Activated naive CD4-positive, alpha-beta T cell treated with anti-CD3 and anti-CD28 coated beads, Interleukin-2, amount 10 ng/mL, durations not matched to agents 7 days and 5 days (primary cell): ENCODE results near the gene NACA.
A peak's percentile ranks its signal among the peaks of the same experiment; 100 is the strongest.

Experiments used
- CTCF ChIA-PET: fragments of 350-600 bp; sonication (Branson Sonifier 250); formaldehyde crosslinking; loops from one replicate; lab custom pipeline; 2021; ENCODE audit warnings: antibody characterized with exemption; lab: Charles Lee
- DNase-seq: peaks from one replicate; pipeline ENCODE4 v3.0.0-alpha.2; 2020
- H3K27ac Mint-ChIP-seq: one replicate; pipeline ENCODE4 v1.8.0; 2021; ENCODE audit warnings: mild to moderate bottlenecking, moderate library complexity, mixed read lengths
- H3K27me3 Mint-ChIP-seq: one replicate; pipeline ENCODE4 v1.8.0; 2021; ENCODE audit warnings: mild to moderate bottlenecking, mixed read lengths
- H3K36me3 Mint-ChIP-seq: one replicate; pipeline ENCODE4 v1.8.0; 2021; ENCODE audit warnings: mixed read lengths
- H3K4me1 Mint-ChIP-seq: one replicate; pipeline ENCODE4 v1.8.0; 2021; ENCODE audit warnings: mixed read lengths
- H3K4me3 Mint-ChIP-seq: one replicate; pipeline ENCODE4 v1.8.0; 2021; ENCODE audit warnings: mild to moderate bottlenecking, moderate library complexity, mixed read lengths
- H3K9me3 Mint-ChIP-seq: one replicate; pipeline ENCODE4 v1.8.0; 2021; ENCODE audit warnings: mixed read lengths

Gene NACA

DNA sequence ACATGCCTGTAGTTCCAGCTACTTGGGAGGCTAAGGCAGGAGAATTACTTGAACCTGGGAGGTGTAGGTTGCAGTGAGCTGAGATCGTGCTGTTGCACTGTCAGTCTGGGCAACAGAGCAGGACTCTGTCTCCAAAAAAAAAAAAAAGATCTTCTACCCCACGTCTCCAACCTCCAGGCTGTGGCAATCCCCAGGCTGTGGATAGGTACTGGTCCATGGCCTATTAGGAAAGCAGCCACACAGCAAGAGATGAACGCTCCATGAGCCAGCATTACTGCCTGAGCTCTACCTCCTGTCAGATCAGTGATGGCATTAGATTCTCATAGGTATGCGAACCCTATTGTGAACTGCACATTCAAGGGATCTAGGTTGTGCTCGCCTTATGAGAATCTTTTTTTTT is 30.9 kb downstream of the NACA start:
- no peaks in the 10 kb centered on the region for H3K9me3 Mint-ChIP-seq
- no peak overlapping the region for H3K4me3 Mint-ChIP-seq
- H3K27me3 Mint-ChIP-seq: peaks cover 5% of the 10 kb centered on the region
- DNase-seq: no peak
- peaks cover 6% of the 10 kb centered on the region for H3K4me1 Mint-ChIP-seq
- H3K27ac Mint-ChIP-seq: no peak overlapping the region
- CTCF ChIA-PET: interaction anchor here (0.6 to 0.7 kb wide), 2 partner anchors 36 to 61 kb away, joined by 3 read pairs; no protein-coding TSS in a partner anchor
- no peaks in the 10 kb centered on the region for H3K36me3 Mint-ChIP-seq

DNA sequence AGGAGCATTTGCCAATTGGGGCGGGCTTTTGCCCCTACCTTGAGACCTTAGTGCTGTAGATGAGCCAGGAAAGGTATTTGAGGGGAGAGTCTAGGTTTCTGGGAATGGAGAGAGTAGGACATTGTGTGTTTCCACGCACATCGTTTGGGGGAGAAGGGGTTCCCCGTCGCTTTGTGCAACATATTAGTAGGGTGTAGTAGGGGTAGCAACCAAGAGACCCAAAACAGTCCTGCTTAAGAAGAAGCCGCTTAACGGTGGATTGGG is 36.3 kb downstream of the NACA start:
- peak overlapping the region; percentile 100 for H3K4me3 Mint-ChIP-seq

GRCh38 chr12:56688129-56688845 is 36.8 kb downstream of the NACA start, which contains the start of gene PTGES3:
Gene PTGES3 (minus strand): TSS chr12:56688284. CDS start chr12:56687999, 285 bp downstream.
- no peaks in the 10 kb centered on the region for H3K9me3 Mint-ChIP-seq
- peaks cover 35% of the 10 kb centered on the region for H3K4me1 Mint-ChIP-seq
- peaks cover 32% of the 10 kb centered on the region for H3K36me3 Mint-ChIP-seq
- CTCF ChIA-PET: interaction anchor here (0.8 to 3.2 kb wide), 4 partner anchors 31 to 70 kb away, joined by 3 to 12 read pairs (median 3); no protein-coding TSS in a partner anchor
- peak within 1 kb of the TSS; percentile 100 for H3K27ac Mint-ChIP-seq
- H3K4me3 Mint-ChIP-seq: peak within 1 kb of the TSS; percentile 100
- DNase-seq: peak; percentile 98
- no peaks in the 10 kb centered on the region for H3K27me3 Mint-ChIP-seq

More for the DNA sequence above, 36.3 kb downstream of the NACA start:
- Mint-ChIP-seq H3K4me1 (peaks cover 34% of the 10 kb centered on the region), H3K27me3 (no peaks in the 10 kb centered on the region), H3K9me3 (no peaks in the 10 kb centered on the region), H3K36me3 (peaks cover 32% of the 10 kb centered on the region), H3K27ac (peak overlapping the region; percentile 100)
- CTCF ChIA-PET: interaction anchor here (0.9 to 3.2 kb wide), 5 partner anchors 30 to 405 kb away, joined by 3 to 12 read pairs (median 4); no protein-coding TSS in a partner anchor
- DNase-seq: no peak

- no peaks in the 10 kb centered on the region for H3K27me3 Mint-ChIP-seq
- CTCF ChIA-PET: interaction anchor here (0.8 to 3.2 kb wide), 3 partner anchors 35 to 51 kb away, joined by 3 to 12 read pairs (median 4); no protein-coding TSS in a partner anchor
- peak overlapping the region; percentile 100 for H3K4me3 Mint-ChIP-seq
- H3K27ac Mint-ChIP-seq: peak overlapping the region; percentile 100
- peaks cover 42% of the 10 kb centered on the region for H3K4me1 Mint-ChIP-seq
- peak; percentile 67 for DNase-seq
- no peaks in the 10 kb centered on the region for H3K9me3 Mint-ChIP-seq
- peaks cover 35% of the 10 kb centered on the region for H3K36me3 Mint-ChIP-seq
Measured at GRCh38 chr12:56687223-56688128, 37.6 kb downstream of the NACA start.

- H3K9me3 Mint-ChIP-seq: no peaks in the 10 kb centered on the region
- no peak for DNase-seq
- H3K4me1 Mint-ChIP-seq: peaks cover 57% of the 10 kb centered on the region
- peaks cover 44% of the 10 kb centered on the region for H3K36me3 Mint-ChIP-seq
- CTCF ChIA-PET: interaction anchor here (0.9 to 2.8 kb wide), 3 partner anchors 36 to 56 kb away, joined by 6 to 14 read pairs (median 6); partner anchors contain the start of gene ATP5F1B
- peak overlapping the region; percentile 100 for H3K4me3 Mint-ChIP-seq
- H3K27me3 Mint-ChIP-seq: no peaks in the 10 kb centered on the region
- H3K27ac Mint-ChIP-seq: peak overlapping the region; percentile 100
Measured at GRCh38 chr12:56684745-56685359, 40.2 kb downstream of the NACA start.

DNA sequence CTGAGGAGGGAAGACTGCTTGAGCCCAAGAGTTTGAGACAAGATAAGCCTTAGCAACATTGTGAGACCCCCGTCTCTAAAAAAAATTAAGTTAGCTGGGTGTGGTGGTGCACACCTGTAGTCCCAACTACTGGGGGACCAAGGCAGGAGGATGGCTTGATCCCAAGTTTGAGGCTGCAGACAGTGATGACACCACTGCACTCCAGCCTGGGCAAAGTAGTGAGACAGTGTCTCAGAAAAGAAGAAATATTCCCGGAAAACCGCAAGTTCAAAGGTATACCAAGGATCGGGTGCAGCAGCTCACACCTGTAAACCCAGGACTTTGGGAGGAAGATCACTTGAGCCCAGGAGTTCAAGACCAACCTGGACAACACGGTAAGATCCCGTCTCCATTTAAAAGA is 42.8 kb downstream of the NACA start:
- Mint-ChIP-seq H3K27ac (peak overlapping the region; percentile 28), H3K4me3 (peak overlapping the region; percentile 43), H3K4me1 (peaks cover 64% of the 10 kb centered on the region), H3K9me3 (no peaks in the 10 kb centered on the region), H3K36me3 (peaks cover 52% of the 10 kb centered on the region), H3K27me3 (no peaks in the 10 kb centered on the region)
- no peak for DNase-seq
- CTCF ChIA-PET: no interaction called here

- H3K4me3 Mint-ChIP-seq: no peak overlapping the region
- no peaks in the 10 kb centered on the region for H3K27me3 Mint-ChIP-seq
- no peak for DNase-seq
- peak overlapping the region; percentile 42 for H3K27ac Mint-ChIP-seq
- no peaks in the 10 kb centered on the region for H3K9me3 Mint-ChIP-seq
- CTCF ChIA-PET: interaction anchor here (1.2 to 1.3 kb wide), 2 partner anchors 12 to 43 kb away, joined by 3 read pairs; no protein-coding TSS in a partner anchor
- H3K36me3 Mint-ChIP-seq: peaks cover 44% of the 10 kb centered on the region
- H3K4me1 Mint-ChIP-seq: peaks cover 61% of the 10 kb centered on the region
Measured at GRCh38 chr12:56679883-56680575, 45.1 kb downstream of the NACA start.

DNA sequence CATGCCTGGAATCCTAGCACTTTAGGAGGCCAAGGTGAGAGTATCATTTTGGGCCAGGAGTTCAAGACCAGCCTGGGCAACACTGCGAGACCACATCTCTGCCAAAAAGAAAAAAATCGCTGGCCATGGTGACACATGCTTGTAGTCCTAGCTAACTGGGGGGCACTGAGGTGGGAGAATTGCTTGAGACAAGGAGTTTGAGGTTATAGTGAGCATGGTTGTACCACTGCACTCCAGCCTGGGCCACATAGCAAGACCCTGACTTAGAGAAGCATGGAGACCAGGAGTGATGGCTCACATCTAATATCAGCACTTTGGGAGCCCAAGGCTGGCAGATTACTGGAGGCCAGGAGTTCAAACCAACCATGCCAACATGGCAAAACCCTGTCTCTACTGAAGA is 46.2 kb downstream of the NACA start:
- DNase-seq: no peak
- Mint-ChIP-seq H3K9me3 (no peaks in the 10 kb centered on the region), H3K27me3 (no peaks in the 10 kb centered on the region), H3K27ac (peak overlapping the region; percentile 55), H3K4me3 (no peak overlapping the region), H3K4me1 (peaks cover 54% of the 10 kb centered on the region), H3K36me3 (peaks cover 32% of the 10 kb centered on the region)
- CTCF ChIA-PET: interaction anchor here (1.2 to 2.5 kb wide), 2 partner anchors 11 to 42 kb away, joined by 3 to 10 read pairs; no protein-coding TSS in a partner anchor

DNA sequence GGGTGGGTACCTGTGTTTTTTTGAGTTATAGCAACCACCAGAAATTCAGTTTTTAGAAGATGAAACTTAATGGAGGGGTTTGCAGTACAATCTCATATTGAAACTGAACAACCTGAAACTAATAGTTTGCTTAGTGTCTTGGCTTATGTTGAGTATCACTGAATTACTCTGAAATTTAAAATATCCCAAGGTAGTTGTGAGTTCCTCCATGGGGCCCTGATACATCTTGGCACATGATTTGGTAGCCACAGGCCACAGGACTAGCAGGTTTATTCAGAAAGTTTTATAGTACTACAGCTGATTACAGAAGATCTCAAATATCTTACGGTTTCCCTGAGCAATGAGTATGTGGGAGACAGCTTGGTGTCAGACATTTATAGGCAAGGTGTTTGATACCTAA is 47.4 kb downstream of the NACA start:
- H3K27me3 Mint-ChIP-seq: no peaks in the 10 kb centered on the region
- H3K4me1 Mint-ChIP-seq: peaks cover 55% of the 10 kb centered on the region
- no peaks in the 10 kb centered on the region for H3K9me3 Mint-ChIP-seq
- H3K36me3 Mint-ChIP-seq: peaks cover 34% of the 10 kb centered on the region
- no peak for DNase-seq
- CTCF ChIA-PET: interaction anchor here (2.5 kb wide), 1 partner anchor 41 kb away, joined by 10 read pairs; no protein-coding TSS in a partner anchor
- H3K27ac Mint-ChIP-seq: no peak overlapping the region
- no peak overlapping the region for H3K4me3 Mint-ChIP-seq

DNA sequence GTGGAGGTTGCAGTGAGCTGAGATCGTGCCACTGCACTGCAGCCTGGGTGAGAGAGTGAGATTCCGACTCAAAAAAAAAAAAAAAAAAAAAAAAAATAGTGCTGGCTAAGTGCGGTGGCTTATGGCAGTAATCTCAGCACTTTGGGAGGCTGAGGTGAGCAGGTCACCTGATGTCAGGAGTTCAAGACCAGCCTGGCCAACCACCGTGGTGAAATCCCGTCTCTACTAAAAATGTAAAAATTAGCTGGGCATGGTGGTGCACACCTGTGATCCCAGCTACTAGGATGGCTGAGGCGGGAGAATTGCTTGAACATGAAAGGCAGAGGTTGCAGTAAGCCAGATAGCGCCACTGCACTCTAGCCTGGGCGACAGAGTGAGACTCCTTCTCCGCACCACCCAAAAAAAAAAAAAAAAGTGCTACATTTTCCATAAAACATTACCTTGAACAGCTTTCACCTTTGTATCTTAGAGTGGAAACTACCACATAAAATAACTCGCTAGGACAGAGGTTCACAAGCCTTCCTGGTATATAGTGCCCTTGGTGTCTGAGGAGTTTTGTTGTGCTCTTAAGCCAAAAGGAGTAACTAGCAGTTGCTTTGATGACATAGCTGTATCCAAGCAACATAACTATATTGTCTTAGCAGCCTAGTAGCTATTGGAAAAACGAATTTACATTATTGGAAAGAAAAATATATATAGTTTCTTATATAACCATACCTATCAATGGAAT is 48.1 kb downstream of the NACA start:
- H3K4me1 Mint-ChIP-seq: peaks cover 53% of the 10 kb centered on the region
- no peaks in the 10 kb centered on the region for H3K27me3 Mint-ChIP-seq
- no peak overlapping the region for H3K4me3 Mint-ChIP-seq
- CTCF ChIA-PET: interaction anchor here (0.6 to 2.5 kb wide), 2 partner anchors 40 to 324 kb away, joined by 3 to 10 read pairs; no protein-coding TSS in a partner anchor
- no peak for DNase-seq
- no peaks in the 10 kb centered on the region for H3K9me3 Mint-ChIP-seq
- H3K36me3 Mint-ChIP-seq: peaks cover 37% of the 10 kb centered on the region
- H3K27ac Mint-ChIP-seq: no peak overlapping the region

DNA sequence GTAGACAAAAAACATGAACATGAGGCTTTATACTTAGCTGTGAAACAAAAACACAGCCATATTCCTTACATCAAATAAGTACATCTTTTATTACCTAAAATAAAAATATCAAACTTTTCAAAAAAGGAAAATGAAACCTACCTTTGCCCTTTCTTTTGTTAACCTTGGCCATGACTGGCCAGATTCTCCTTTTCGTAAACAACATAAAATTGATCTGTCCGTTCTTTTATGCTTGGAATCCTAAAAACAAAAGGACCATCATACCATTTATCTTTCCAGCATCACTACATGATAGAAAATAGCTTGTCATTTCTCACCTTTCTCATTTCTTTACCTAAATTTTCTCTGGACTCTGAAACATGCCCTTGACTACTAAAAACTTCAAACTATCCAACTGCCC is 53.5 kb downstream of the NACA start:
- H3K36me3 Mint-ChIP-seq: peaks cover 55% of the 10 kb centered on the region
- no peaks in the 10 kb centered on the region for H3K27me3 Mint-ChIP-seq
- H3K4me1 Mint-ChIP-seq: peaks cover 33% of the 10 kb centered on the region
- H3K27ac Mint-ChIP-seq: no peak overlapping the region
- no peaks in the 10 kb centered on the region for H3K9me3 Mint-ChIP-seq
- DNase-seq: no peak
- CTCF ChIA-PET: interaction anchor here (0.7 kb wide), 1 partner anchor 836 kb away, joined by 3 read pairs; no protein-coding TSS in a partner anchor
- no peak overlapping the region for H3K4me3 Mint-ChIP-seq

DNA sequence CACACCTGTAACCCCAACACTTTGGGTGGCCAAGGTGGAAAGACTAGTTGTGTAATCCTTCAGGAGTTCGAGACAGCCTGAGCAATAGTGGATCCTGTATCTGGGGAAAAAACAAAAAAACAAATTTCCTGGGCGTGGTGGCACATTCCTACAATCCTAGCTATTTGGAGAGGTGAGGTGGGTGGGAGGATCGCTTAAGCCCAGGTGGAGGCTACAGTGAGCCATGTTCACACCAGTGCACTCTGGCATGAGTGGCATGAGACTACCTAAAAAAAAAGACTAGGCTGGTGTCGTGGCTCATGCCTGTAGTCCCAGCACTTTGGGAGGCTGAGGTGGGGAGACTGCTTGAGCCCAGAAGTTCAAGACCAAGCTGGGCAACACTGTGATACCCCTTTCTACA is 54.3 kb downstream of the NACA start:
- no peaks in the 10 kb centered on the region for H3K9me3 Mint-ChIP-seq

GRCh38 chr12:56668197-56668457 is 57.0 kb downstream of the NACA start:
- DNase-seq: no peak
- CTCF ChIA-PET: interaction anchor here (0.9 to 1.7 kb wide), 3 partner anchors 9 to 31 kb away, joined by 3 read pairs; no protein-coding TSS in a partner anchor
- H3K36me3 Mint-ChIP-seq: peaks cover 72% of the 10 kb centered on the region
- no peaks in the 10 kb centered on the region for H3K27me3 Mint-ChIP-seq
- H3K9me3 Mint-ChIP-seq: no peaks in the 10 kb centered on the region
- H3K4me1 Mint-ChIP-seq: peaks cover 20% of the 10 kb centered on the region
- H3K4me3 Mint-ChIP-seq: no peak overlapping the region
- H3K27ac Mint-ChIP-seq: no peak overlapping the region

More for the DNA sequence above, 54.3 kb downstream of the NACA start:
- H3K27me3 Mint-ChIP-seq: no peaks in the 10 kb centered on the region
- CTCF ChIA-PET: interaction anchor here (0.6 to 1.0 kb wide), 3 partner anchors 34 to 835 kb away, joined by 3 read pairs; no protein-coding TSS in a partner anchor
- H3K27ac Mint-ChIP-seq: no peak overlapping the region
- no peak overlapping the region for H3K4me3 Mint-ChIP-seq
- H3K36me3 Mint-ChIP-seq: peaks cover 58% of the 10 kb centered on the region
- peaks cover 28% of the 10 kb centered on the region for H3K4me1 Mint-ChIP-seq
- DNase-seq: no peak
